Vagina (tissue), 2 donors: Measurements from ENCODE around the gene CHRDL2. TPM values are rescaled to one million over a fixed set of nuclear protein-coding genes. Genes with fewer than 3 reads are reported as not detected.

ENCODE experiments used
- DNase-seq, 2 donors: peaks; one replicate each; pipeline ENCODE4 v3.0.0-alpha.2; 2017; ENCODE audit errors: extremely low spot score in 2 of 2
- H3K27ac ChIP-seq: fragments of 200-600 bp; sonication (generic); one replicate; pipeline ENCODE4 v1.5.1; 2019
- H3K27me3 ChIP-seq: fragments of 200-600 bp; sonication (generic); one replicate; pipeline ENCODE4 v1.5.1; 2019
- H3K36me3 ChIP-seq, 2 donors: fragments of 200-600 bp; sonication (generic); one replicate each; pipeline ENCODE4 v1.5.1; 2017 to 2019
- H3K4me1 ChIP-seq: fragments of 200-600 bp; sonication (generic); one replicate; pipeline ENCODE4 v1.5.1; 2019
- H3K4me3 ChIP-seq, 2 donors: fragments of 200-600 bp; sonication (generic); 1 replicate in 1 of 2; 2 replicates in 1 of 2; pipeline ENCODE4 v1.5.1; 2016 to 2019
- H3K9me3 ChIP-seq: fragments of 200-600 bp; sonication (generic); one replicate; pipeline ENCODE4 v1.5.1; 2019
- POLR2A ChIP-seq, 2 donors: fragments of 450-650 bp; IDR thresholded peaks; one replicate each; pipeline ENCODE4 v1.6.1; 2017; ENCODE audit warnings: antibody characterized with exemption in 2 of 2, mild to moderate bottlenecking in 2 of 2, moderate library complexity in 2 of 2
- POLR2AphosphoS5 ChIP-seq, 2 donors: sonication (generic); formaldehyde crosslinking; IDR thresholded peaks; one replicate each; pipeline ENCODE4 v1.9.0; 2017; ENCODE audit warnings: antibody characterized with exemption in 2 of 2, mild to moderate bottlenecking in 2 of 2, low read depth in 1 of 2; ENCODE audit not compliant: insufficient read depth in 1 of 2
- intact Hi-C: fragments of 100-400 bp; cut with DNase I; formaldehyde crosslinking; loops from one replicate; pipeline ENCODE4 v1.15.1; 2023
- total RNA-seq: library from RNA; depleted of rRNA; stranded (reverse); fragments of >200 nt; gene quantifications from one replicate; pipeline ENCODE4 v1.2.3, GENCODE V29; 2016
- TF ChIP-seq, protein P1 (sequence below), 3 experiments: fragments of 450-650 bp in 2 of 3; fragments of 200-600 bp in 1 of 3; sonication (generic) in 1 of 3; IDR thresholded peaks; one replicate each; pipeline ENCODE4 v1.5.1; 2017 to 2019; ENCODE audit warnings: antibody characterized with exemption in 3 of 3, mild to moderate bottlenecking in 2 of 3, moderate library complexity in 2 of 3

Gene CHRDL2
- total RNA-seq, 1 donor from 2014 or later = 3.7 TPM

DNA sequence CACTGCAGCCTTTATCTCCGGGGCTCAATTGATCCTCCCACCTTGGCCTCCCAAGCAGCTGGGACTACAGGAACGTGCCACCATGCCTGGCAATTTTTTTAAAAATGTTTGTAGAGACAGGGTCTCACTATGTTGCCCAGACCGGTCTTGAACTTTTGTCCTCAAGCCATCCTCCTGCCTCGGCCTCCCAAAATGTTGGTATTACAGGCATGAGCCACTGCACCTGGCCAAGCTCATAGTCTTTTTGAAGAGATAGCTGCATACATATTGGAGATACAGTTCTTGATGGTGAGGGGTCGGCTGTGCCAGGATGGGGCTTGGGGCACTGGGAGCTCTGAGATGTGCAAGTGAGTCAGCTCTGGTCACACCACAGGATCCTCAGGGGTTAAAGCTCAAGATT lies 53.2 kb downstream of the CHRDL2 start:
- intact Hi-C loops = no loop called here
- H3K4me3 ChIP-seq = no peak overlapping the region

DNA sequence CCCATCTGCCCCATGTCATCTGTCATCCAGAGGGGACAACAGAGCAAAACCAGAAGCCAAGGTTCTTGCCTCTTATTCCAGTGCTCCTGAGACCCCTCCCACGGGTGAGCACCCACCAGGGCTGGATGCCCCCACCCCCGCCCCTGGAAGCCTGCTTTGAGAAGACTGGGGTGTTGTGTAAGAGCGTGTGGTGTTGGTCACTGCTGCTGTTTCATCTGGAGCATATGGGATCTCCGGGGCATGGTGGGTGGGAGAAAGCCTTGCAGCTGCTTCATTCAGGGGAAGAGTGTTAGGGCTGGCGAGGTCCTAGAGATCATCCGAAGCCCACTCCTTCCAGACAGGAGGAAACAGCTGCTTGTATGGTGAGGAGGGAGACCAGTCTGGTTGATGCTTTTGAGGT lies 54.1 kb downstream of the CHRDL2 start:
- Histone ChIP-seq H3K27me3 (no peaks in the 10 kb centered on the region), H3K4me1 (peaks cover 29% of the 10 kb centered on the region), H3K27ac (peak overlapping the region; percentile 28), H3K36me3 (no peaks in the 10 kb centered on the region), H3K4me3 (no peak overlapping the region), H3K9me3 (no peaks in the 10 kb centered on the region)
- intact Hi-C loops = no loop called here
- DNase-seq = peak; percentile 84 to 85
- TF ChIP-seq POLR2A (IDR thresholded peaks at IDR 0.05) = no peak
- TF ChIP-seq POLR2AphosphoS5 (IDR thresholded peaks at IDR 0.05; ENCODE audit: insufficient read depth in 1 of 2, low read depth in 1 of 2) = no peak
- TF ChIP-seq, protein P1, sequence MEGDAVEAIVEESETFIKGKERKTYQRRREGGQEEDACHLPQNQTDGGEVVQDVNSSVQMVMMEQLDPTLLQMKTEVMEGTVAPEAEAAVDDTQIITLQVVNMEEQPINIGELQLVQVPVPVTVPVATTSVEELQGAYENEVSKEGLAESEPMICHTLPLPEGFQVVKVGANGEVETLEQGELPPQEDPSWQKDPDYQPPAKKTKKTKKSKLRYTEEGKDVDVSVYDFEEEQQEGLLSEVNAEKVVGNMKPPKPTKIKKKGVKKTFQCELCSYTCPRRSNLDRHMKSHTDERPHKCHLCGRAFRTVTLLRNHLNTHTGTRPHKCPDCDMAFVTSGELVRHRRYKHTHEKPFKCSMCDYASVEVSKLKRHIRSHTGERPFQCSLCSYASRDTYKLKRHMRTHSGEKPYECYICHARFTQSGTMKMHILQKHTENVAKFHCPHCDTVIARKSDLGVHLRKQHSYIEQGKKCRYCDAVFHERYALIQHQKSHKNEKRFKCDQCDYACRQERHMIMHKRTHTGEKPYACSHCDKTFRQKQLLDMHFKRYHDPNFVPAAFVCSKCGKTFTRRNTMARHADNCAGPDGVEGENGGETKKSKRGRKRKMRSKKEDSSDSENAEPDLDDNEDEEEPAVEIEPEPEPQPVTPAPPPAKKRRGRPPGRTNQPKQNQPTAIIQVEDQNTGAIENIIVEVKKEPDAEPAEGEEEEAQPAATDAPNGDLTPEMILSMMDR (IDR thresholded peaks at IDR 0.05) = no peak

More for the DNA sequence above, 53.2 kb downstream of the CHRDL2 start:
- peaks cover 24% of the 10 kb centered on the region for H3K4me1 ChIP-seq
- TF ChIP-seq POLR2AphosphoS5 (IDR thresholded peaks at IDR 0.05; ENCODE audit: insufficient read depth in 1 of 2, low read depth in 1 of 2) (no peak), POLR2A (IDR thresholded peaks at IDR 0.05) (no peak)
- TF ChIP-seq, protein P1 (IDR thresholded peaks at IDR 0.05) = no peak
- DNase-seq = no peak
- H3K27ac ChIP-seq = no peak overlapping the region
- H3K27me3 ChIP-seq = no peaks in the 10 kb centered on the region
- no peaks in the 10 kb centered on the region for H3K36me3 ChIP-seq
- no peaks in the 10 kb centered on the region for H3K9me3 ChIP-seq

DNA sequence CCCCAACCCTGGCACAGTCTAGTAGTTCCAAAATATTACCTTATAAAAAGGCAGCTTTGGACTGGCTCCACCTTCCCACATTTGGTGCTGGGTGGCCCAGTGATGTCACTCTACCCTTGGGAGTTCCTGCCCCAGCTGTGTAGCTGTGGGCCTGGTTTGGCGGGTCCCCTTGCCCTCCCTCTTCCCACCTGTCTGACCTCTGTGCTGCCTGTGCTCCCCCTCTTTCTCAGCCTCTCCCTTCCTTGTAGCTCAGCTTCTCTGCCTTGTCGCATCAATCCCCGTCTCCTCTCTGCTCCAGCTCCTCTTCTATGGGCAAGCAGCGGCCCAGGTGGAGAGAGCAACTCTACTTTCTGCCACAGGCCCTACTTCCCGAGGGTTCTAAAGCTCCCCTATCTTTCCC lies 54.6 kb downstream of the CHRDL2 start:
- no peaks in the 10 kb centered on the region for H3K9me3 ChIP-seq
- DNase-seq = no peak
- H3K4me3 ChIP-seq = no peak overlapping the region
- H3K27ac ChIP-seq = peak overlapping the region; percentile 28
- intact Hi-C loops = no loop called here
- no peak for TF ChIP-seq POLR2A (IDR thresholded peaks at IDR 0.05)
- TF ChIP-seq POLR2AphosphoS5 (IDR thresholded peaks at IDR 0.05; ENCODE audit: insufficient read depth in 1 of 2, low read depth in 1 of 2) = no peak
- TF ChIP-seq, protein P1 (IDR thresholded peaks at IDR 0.05) = no peak
- no peaks in the 10 kb centered on the region for H3K36me3 ChIP-seq
- peaks cover 30% of the 10 kb centered on the region for H3K4me1 ChIP-seq
- H3K27me3 ChIP-seq = no peaks in the 10 kb centered on the region

DNA sequence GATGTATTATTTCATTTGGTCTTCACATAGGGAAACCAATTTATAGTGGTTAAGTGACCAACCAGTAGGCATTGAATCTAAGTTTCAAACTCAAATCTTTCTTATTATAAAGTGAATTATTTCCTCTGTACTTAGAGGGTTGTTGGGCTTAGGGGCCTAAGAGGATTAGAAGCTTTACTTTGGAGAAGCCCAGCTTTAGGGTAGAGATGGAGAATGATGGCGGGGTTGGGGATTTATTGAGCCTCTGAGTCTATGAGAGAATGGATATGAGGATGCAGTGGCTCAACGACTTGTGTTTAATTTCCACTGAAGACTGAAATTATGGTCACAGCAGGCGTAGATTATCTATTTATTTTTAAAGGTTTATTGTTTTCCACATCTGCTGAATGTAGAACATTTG lies 55.5 kb downstream of the CHRDL2 start:
- peaks cover 30% of the 10 kb centered on the region for H3K4me1 ChIP-seq
- intact Hi-C loops = no loop called here
- DNase-seq = no peak
- no peaks in the 10 kb centered on the region for H3K27me3 ChIP-seq
- no peaks in the 10 kb centered on the region for H3K9me3 ChIP-seq
- no peak overlapping the region for H3K27ac ChIP-seq
- no peaks in the 10 kb centered on the region for H3K36me3 ChIP-seq
- TF ChIP-seq, protein P1 (IDR thresholded peaks at IDR 0.05) = no peak
- TF ChIP-seq POLR2AphosphoS5 (IDR thresholded peaks at IDR 0.05; ENCODE audit: insufficient read depth in 1 of 2, low read depth in 1 of 2) = no peak
- no peak for TF ChIP-seq POLR2A (IDR thresholded peaks at IDR 0.05)
- no peak overlapping the region for H3K4me3 ChIP-seq

DNA sequence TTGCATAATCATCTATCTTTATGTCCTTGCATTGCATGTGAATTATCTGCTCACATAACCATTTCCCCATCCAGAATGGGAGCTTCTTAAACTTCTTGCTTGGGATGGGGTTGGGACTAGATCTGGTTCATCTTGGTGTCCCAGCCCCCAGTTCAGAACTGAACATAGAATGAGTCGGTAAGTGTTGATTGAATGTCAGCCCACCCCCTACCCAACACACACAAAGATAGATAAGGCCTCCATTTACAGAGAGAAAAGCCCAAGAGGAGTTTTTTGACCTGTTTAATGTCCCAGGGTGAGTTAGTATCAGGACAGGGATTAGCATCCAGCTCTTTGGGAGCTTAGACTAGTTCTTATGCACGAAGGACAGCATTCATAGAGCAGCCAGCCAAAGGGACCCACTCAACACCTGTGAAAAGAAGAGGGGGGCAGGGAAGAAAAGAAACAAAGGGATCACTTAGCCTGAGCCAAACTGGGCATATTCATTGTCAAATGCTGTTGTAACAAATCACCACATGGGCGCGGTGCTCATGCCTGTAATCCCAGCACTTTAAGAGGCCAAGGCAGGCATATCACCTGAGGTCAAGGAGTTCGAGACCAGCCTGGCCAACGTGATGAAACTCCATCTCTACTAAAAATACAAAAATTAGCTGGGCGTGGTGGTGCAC lies 57.4 kb downstream of the CHRDL2 start:
- peak overlapping the region; percentile 82 for H3K27ac ChIP-seq
- no peak for DNase-seq
- H3K4me3 ChIP-seq = no peak overlapping the region
- TF ChIP-seq, protein P1 (IDR thresholded peaks at IDR 0.05) = no peak
- TF ChIP-seq POLR2A (IDR thresholded peaks at IDR 0.05) (no peak), POLR2AphosphoS5 (IDR thresholded peaks at IDR 0.05; ENCODE audit: insufficient read depth in 1 of 2, low read depth in 1 of 2) (no peak)
- intact Hi-C loops = no loop called here
- H3K36me3 ChIP-seq = no peaks in the 10 kb centered on the region
- peaks cover 25% of the 10 kb centered on the region for H3K4me1 ChIP-seq
- no peaks in the 10 kb centered on the region for H3K27me3 ChIP-seq
- no peaks in the 10 kb centered on the region for H3K9me3 ChIP-seq
